PC-3 (cell line): ENCODE results near the gene BSDC1.

Experiments
- EZH2 ChIP-seq: fragments of 300-600 bp; sonication (generic); IDR thresholded peaks from one replicate; pipeline ENCODE4 v1.6.1; 2017; ENCODE audit warnings: antibody characterized with exemption, mild to moderate bottlenecking, low read length; ENCODE audit not compliant: unreplicated experiment
- TF ChIP-seq, protein P1 (sequence below): fragments of 300-600 bp; sonication (generic); conservative IDR thresholded peaks from 2 replicates; pipeline ENCODE4 v1.5.1; 2017; ENCODE audit warnings: antibody characterized with exemption, low read depth, mild to moderate bottlenecking, low read length

GRCh38 chr1:32329931-32330466 lies 64.2 kb downstream of the BSDC1 start:
- TF ChIP-seq, protein P1, sequence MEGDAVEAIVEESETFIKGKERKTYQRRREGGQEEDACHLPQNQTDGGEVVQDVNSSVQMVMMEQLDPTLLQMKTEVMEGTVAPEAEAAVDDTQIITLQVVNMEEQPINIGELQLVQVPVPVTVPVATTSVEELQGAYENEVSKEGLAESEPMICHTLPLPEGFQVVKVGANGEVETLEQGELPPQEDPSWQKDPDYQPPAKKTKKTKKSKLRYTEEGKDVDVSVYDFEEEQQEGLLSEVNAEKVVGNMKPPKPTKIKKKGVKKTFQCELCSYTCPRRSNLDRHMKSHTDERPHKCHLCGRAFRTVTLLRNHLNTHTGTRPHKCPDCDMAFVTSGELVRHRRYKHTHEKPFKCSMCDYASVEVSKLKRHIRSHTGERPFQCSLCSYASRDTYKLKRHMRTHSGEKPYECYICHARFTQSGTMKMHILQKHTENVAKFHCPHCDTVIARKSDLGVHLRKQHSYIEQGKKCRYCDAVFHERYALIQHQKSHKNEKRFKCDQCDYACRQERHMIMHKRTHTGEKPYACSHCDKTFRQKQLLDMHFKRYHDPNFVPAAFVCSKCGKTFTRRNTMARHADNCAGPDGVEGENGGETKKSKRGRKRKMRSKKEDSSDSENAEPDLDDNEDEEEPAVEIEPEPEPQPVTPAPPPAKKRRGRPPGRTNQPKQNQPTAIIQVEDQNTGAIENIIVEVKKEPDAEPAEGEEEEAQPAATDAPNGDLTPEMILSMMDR: no peak
- no peak for TF ChIP-seq EZH2
